GM21529 (cell line): ENCODE results near the gene ST8SIA1.

Experiments used
- ATAC-seq: cut with Tn5 transposase; IDR thresholded peaks from one replicate; pipeline ENCODE4 v1.9.1; 2021; ENCODE audit not compliant: unreplicated experiment

ST8SIA1 gene

GRCh38 chr12:22246217-22246846 is 88.2 kb downstream of the ST8SIA1 start:
- no peak for ATAC-seq

- ATAC-seq = no peak
These were observed 91.8 kb downstream of the ST8SIA1 start for GRCh38 chr12:22242726-22243125.

GRCh38 chr12:22238211-22238610 is 96.3 kb downstream of the ST8SIA1 start:
- ATAC-seq = no peak

DNA sequence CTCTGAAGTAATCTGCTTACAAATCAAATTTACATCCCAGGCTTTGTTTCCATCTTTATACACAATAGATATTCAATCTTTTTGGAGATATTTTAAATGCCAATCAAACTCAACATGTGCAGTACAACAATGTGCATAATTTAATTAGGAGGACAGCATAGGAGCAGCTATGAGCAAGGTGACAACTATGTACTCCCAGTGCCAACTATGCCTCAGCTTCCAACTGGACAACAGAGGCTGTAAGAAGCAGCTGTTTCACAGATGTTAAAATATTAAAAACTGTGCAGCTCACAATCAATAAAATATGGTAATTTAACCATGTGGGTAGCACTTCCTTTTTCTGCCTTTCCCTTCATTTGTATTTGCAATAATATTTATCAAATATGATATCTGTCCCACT is 99.9 kb downstream of the ST8SIA1 start:
- no peak for ATAC-seq

DNA sequence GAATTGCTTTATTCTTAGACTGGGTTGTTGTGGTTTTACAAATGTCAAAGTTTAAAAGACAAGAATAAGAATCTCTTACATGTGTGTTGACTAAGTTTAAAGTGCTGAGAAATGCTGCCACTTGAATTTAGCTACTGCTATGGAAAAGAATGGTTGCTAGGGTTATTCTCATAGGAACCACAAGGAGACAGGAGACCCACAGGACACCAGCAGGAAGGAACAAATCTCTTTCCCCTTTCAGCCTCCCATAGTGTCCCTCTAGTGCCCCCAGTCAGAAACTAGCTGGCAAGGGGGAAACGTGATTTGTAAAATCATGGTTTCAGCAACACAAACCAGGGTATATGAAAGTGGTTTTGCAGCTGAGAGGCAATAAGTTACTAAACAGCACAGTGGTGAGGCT is 102.7 kb downstream of the ST8SIA1 start:
- ATAC-seq = no peak

- ATAC-seq = no peak
These were observed 103.4 kb downstream of the ST8SIA1 start for GRCh38 chr12:22231078-22231477.

DNA sequence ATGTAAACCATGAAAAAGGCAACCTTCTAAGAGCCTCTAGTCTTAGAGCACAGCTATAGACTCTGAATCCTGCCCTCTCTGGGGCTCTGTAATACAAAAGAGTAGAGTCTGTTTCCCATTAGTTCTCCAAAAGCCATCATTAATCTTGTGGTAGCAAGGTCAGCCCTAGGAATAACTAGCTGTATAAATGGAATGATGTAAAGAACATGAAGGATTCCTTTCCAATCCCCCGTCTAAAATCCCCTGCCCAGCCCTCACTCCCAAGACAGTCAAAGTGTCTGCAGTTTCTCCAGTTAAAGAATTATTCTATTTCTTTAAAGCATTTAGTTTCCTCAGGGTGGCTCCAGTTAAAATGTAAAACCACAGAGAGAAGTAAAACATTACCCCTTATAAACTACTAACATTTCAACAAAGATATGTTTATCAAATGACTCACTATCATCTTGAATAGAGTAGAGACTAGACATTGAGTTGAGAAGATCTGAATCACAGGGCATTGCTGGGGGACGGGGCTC is 104.2 kb downstream of the ST8SIA1 start:
- ATAC-seq = no peak

GRCh38 chr12:22229652-22230279 is 104.7 kb downstream of the ST8SIA1 start:
- no peak for ATAC-seq

DNA sequence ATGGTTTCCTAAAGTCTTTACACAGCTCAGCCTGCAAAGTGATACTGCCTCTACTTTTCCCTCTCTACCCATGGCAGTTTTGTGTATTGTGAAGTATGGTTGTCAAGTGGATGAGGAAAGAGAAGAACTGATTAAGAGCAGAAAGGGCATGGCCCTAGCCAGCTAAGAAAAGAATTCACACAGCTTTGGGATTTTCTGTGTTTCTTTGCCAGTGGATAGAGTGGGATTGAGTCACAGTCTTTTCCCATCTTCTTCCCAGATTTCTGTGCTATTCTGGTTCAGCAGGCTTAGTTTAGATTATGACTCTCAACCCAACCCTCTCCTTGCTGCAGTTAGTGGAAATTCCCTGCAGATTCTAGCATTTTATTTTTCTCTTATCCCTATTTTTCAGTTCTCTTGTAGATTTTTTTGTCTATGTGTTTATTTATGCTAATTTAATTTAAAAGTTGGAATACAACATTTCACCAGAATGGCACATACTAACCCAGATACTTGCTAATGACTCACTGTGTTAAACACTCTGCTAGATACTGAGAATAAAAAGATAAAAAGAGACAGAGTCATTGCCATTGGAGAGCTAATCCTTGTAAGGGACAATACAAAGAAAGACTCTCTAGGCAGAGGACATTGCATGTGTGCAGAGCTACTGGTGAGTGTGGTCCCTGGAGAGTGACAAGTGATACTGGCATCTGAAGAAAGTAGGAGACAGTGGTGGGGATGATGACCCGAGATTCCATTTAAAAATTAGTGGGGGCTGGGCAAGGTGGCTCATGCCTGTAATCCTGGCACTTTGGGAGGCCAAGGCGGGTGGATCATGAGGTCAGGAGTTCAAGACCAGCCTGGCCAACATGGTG is 106.3 kb downstream of the ST8SIA1 start:
- no peak for ATAC-seq

GRCh38 chr12:22223356-22223755 is 111.2 kb downstream of the ST8SIA1 start:
- ATAC-seq = no peak

GRCh38 chr12:22217556-22217955 is 117.0 kb downstream of the ST8SIA1 start:
- ATAC-seq = no peak

DNA sequence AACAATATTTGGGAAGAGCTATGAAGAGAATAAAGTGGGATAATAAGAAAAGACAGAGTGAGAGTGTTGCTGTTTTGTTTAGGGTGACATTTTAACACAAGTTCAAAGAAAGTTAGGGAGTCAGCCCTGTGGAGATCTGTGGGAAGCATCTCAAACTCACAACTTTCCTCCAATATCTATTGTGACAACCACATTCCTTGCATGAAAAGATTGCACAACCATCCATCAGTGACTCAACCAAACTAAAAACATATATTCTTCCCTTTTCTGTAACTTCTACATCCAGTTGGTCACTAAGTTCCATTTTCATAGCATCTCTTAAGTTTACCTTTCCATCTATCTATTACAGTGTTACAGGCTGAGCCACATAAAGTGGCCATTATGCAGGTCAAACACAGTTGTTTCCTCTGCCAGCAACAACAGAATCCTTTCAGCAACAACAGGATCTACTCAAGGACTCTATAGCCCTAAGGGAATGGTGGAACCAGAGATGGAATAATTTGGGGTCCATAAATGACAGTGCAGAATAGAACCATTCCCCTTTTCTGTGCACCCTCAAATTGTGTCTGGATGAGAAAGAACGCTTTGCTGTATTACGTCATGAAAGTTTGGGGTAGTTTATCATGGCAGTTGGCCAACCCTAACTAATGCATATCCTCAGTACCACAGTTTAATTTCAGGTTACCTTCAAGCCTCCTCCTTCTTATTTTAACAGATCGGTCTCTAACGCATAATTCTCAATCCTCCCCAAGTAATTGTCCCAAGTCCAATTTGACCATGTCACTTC is 118.8 kb downstream of the ST8SIA1 start:
- ATAC-seq = no peak

- ATAC-seq = no peak
These were observed 123.4 kb downstream of the ST8SIA1 start for GRCh38 chr12:22211128-22211527.

- ATAC-seq = no peak
These were observed 125.1 kb downstream of the ST8SIA1 start for GRCh38 chr12:22209422-22209821.

DNA sequence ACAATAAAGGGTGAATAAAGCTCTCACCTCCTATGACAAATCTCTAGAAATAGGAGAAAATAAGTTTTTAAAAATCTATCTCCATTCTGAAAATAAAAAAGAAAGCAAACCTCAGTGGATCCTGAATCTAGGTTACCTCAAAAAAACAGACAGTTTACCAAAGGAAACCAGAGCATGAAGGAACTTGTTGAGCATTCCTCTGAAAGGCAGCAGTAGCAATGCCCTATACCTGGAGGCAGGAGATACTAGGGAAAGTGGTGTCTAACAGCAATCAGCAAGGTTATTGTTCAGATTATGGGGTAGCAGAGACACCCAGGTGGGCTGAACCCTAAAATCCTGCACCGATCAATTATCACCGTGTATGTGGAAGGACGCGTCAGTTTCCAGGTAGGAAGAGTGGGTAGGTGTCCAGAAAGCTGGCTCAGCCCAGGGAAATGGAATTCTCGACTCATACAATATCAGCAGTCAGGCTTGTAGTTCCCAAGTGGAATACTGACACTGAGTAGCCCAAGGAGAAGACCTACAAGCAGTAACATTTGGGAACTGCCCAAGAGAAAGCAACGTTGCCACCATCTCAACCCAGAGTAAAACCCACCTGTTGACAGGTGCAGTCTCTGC is 128.3 kb downstream of the ST8SIA1 start:
- ATAC-seq = no peak

DNA sequence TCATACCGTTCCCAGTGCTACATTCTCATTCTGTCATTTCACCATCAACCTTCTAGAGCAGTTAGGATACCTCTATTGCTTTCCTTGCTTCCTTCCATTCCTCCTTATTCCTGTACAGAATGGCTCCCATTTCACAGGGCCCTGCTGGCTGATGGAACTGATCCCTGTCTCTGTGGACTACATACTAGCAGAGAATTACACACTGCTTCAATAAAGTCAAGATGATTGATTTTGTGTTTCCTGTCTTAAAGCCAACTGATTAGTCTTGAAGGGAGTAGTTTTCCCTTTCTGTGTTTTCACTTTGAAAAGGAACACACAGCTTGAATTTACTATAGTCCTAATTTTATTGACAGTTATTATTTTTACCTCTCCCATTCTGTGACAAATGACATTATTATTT is 130.1 kb downstream of the ST8SIA1 start:
- ATAC-seq = no peak

GRCh38 chr12:22202847-22203246 is 131.7 kb downstream of the ST8SIA1 start:
- ATAC-seq = no peak

GRCh38 chr12:22201101-22201500 is 133.4 kb downstream of the ST8SIA1 start:
- ATAC-seq = no peak

GRCh38 chr12:22196236-22196635 is 138.3 kb downstream of the ST8SIA1 start:
- no peak for ATAC-seq

DNA sequence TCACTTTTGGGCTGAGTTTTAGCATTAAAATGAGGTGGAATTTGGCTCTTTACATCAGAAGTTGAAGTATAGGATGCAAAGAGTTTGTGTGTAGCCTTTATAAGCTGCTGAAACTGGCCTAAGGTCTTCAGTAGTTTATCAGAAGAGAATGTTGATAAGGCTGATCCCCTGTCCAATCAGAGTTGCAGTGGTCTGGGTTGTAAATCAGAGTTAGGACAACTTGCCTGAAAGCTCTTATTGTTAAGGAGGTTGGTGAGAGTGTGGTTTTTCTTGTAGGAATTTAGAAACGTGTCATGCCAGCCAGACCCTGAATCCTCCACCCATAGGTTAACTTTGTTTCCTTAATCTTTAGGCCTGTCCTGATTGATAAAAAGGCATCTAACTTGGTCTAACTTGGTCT is 143.5 kb downstream of the ST8SIA1 start:
- no peak for ATAC-seq

- no peak for ATAC-seq
These were observed 146.1 kb downstream of the ST8SIA1 start for GRCh38 chr12:22188431-22188830.
